Ectodermal cell (in vitro differentiated cells): ENCODE measurements around the gene NR2E1.

Source experiments
- H3K27ac ChIP-seq: 2 replicates; pipeline ENCODE4 v1.7.0; 2013; ENCODE audit warnings: mild to moderate bottlenecking, low read depth, low read length; ENCODE audit not compliant: insufficient read depth, poor library complexity, severe bottlenecking
- H3K27me3 ChIP-seq: 2 replicates; pipeline ENCODE4 v1.7.0; 2013; ENCODE audit warnings: mild to moderate bottlenecking, low read length; ENCODE audit not compliant: insufficient read depth, control insufficient read depth, poor library complexity, severe bottlenecking
- H3K36me3 ChIP-seq: one replicate; pipeline ENCODE4 v1.7.0; 2013; ENCODE audit warnings: low read length; ENCODE audit not compliant: control insufficient read depth, insufficient read depth
- H3K4me1 ChIP-seq: one replicate; pipeline ENCODE4 v1.7.0; 2013; ENCODE audit warnings: low read length; ENCODE audit not compliant: control insufficient read depth, insufficient read depth
- H3K4me3 ChIP-seq: 2 replicates; pipeline ENCODE4 v1.7.0; 2013; ENCODE audit warnings: low read depth, low read length, control low read depth; ENCODE audit not compliant: insufficient read depth
- H3K9me3 ChIP-seq: 2 replicates; pipeline ENCODE4 v1.7.0; 2013; ENCODE audit warnings: mild to moderate bottlenecking, low read length, moderate library complexity; ENCODE audit not compliant: control insufficient read depth
- WGBS, 2 experiments: methylation state at CpG; one replicate each; pipeline ENCODE4 v1.1.7; 2013; ENCODE audit warnings: missing lambda C conversion rate in 2 of 2; 5-methylcytosine and 5-hydroxymethylcytosine counted together

Gene NR2E1

GRCh38 chr6:108123481-108123929, 42.3 kb upstream of the NR2E1 start:
- H3K36me3 ChIP-seq: no peaks in the 10 kb centered on the region
- 37 to 45% methylated on average over 13 of the region's 13 CpGs for WGBS, 2 experiments
- no peak overlapping the region for H3K4me3 ChIP-seq
- H3K4me1 ChIP-seq: peaks cover 12% of the 10 kb centered on the region
- no peak overlapping the region for H3K27ac ChIP-seq
- no peaks in the 10 kb centered on the region for H3K9me3 ChIP-seq
- peaks cover 99% of the 10 kb centered on the region for H3K27me3 ChIP-seq

GRCh38 chr6:108123946-108124345, 41.9 kb upstream of the NR2E1 start:
- no peak overlapping the region for H3K27ac ChIP-seq
- peaks cover 10% of the 10 kb centered on the region for H3K4me1 ChIP-seq
- 18 to 26% methylated on average over 7 of the region's 7 CpGs for WGBS, 2 experiments
- no peaks in the 10 kb centered on the region for H3K9me3 ChIP-seq
- no peaks in the 10 kb centered on the region for H3K36me3 ChIP-seq
- peaks cover 99% of the 10 kb centered on the region for H3K27me3 ChIP-seq
- no peak overlapping the region for H3K4me3 ChIP-seq

DNA sequence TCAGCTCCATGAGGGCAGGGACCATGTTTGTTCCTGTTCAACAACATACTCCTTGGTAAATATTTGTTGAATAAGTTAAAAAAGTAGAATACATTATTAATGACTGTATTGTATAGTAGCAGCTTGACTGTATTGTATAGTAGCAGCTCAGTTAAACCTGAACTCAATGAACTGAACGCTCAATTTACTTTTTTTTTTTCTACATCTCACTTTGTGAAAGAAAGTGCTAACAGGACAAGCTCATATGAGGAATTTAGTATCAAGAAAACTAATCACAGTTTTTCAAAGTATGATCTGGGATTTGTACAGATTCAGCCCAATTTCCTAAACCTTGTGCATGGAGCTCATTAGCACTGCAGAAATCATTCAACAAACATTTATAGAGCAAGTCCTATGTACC, 38.8 kb upstream of the NR2E1 start:
- H3K4me1 ChIP-seq: no peaks in the 10 kb centered on the region
- H3K4me3 ChIP-seq: no peak overlapping the region
- H3K9me3 ChIP-seq: no peaks in the 10 kb centered on the region
- no peaks in the 10 kb centered on the region for H3K36me3 ChIP-seq
- H3K27me3 ChIP-seq: peaks cover 99% of the 10 kb centered on the region
- 78 to 88% methylated on average over 1 of the region's 1 CpG for WGBS, 2 experiments
- H3K27ac ChIP-seq: no peak overlapping the region

DNA sequence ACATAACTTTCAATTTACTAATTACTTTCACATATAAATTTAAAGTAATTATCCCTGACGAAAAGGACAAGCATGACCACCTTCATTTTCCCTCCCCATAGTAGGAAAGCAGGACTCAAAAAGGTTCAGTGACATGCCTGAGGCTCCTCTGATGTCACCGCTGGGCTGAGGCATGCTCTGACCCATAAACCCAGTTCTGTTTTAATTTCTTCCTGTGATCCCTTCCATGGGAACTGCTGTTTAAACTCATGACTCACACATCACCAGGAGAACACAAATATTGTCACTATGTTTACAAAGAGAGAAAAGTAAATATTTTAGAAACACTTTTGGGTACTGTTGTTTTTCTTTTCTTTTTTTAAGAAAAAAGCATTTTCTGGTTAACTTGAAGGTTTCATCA, 38.0 kb upstream of the NR2E1 start:
- no peaks in the 10 kb centered on the region for H3K4me1 ChIP-seq
- H3K27ac ChIP-seq: no peak overlapping the region
- H3K9me3 ChIP-seq: no peaks in the 10 kb centered on the region
- no peaks in the 10 kb centered on the region for H3K36me3 ChIP-seq
- 87 to 90% methylated on average over 2 of the region's 2 CpGs for WGBS, 2 experiments
- no peak overlapping the region for H3K4me3 ChIP-seq
- H3K27me3 ChIP-seq: peaks cover 99% of the 10 kb centered on the region

DNA sequence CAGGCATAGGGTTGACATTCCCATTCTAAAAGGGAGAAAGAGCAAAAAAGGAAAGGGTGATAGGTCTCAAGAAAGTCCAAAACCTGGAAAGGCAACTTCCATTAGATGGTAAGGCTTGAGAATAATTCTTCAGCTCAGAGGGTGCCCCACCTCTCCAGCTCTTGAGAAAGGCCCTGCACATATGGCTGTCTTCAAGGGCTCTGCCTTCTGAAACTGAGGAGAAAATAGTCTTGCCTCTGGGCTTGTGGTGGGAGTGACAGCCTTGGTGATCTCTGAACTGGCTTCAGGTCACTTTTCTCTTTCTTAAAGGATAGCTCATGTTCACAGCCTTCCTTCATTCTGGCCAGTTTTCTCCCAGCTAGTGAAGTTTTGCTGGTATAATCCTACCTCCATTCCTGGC, 35.6 kb upstream of the NR2E1 start:
- Histone ChIP-seq H3K4me1 (peaks cover 17% of the 10 kb centered on the region), H3K27me3 (peaks cover 99% of the 10 kb centered on the region), H3K27ac (no peak overlapping the region), H3K36me3 (no peaks in the 10 kb centered on the region), H3K4me3 (no peak overlapping the region), H3K9me3 (no peaks in the 10 kb centered on the region)

- no peaks in the 10 kb centered on the region for H3K9me3 ChIP-seq
- H3K27ac ChIP-seq: no peak overlapping the region
- 47 to 50% methylated on average over 4 of the region's 4 CpGs for WGBS, 2 experiments
- peaks cover 94% of the 10 kb centered on the region for H3K27me3 ChIP-seq
- H3K4me3 ChIP-seq: no peak overlapping the region
- H3K4me1 ChIP-seq: peaks cover 17% of the 10 kb centered on the region
- H3K36me3 ChIP-seq: no peaks in the 10 kb centered on the region
Measured at GRCh38 chr6:108132863-108133262, 33.0 kb upstream of the NR2E1 start.

GRCh38 chr6:108133594-108134179, 32.1 kb upstream of the NR2E1 start:
- Histone ChIP-seq H3K4me3 (peak overlapping the region; percentile 25), H3K9me3 (no peaks in the 10 kb centered on the region), H3K27ac (peak overlapping the region; percentile 53), H3K27me3 (peaks cover 86% of the 10 kb centered on the region), H3K36me3 (no peaks in the 10 kb centered on the region), H3K4me1 (peaks cover 17% of the 10 kb centered on the region)
- WGBS, 2 experiments: 1 to 2% methylated on average over 36 of the region's 36 CpGs

- peak overlapping the region; percentile 53 for H3K27ac ChIP-seq
- peak overlapping the region; percentile 25 for H3K4me3 ChIP-seq
- H3K9me3 ChIP-seq: no peaks in the 10 kb centered on the region
- peaks cover 79% of the 10 kb centered on the region for H3K27me3 ChIP-seq
- H3K4me1 ChIP-seq: peaks cover 17% of the 10 kb centered on the region
- H3K36me3 ChIP-seq: no peaks in the 10 kb centered on the region
- 1 to 2% methylated on average over 18 of the region's 18 CpGs for WGBS, 2 experiments
Measured at GRCh38 chr6:108134213-108134970, 31.4 kb upstream of the NR2E1 start.

- H3K4me1 ChIP-seq: peaks cover 12% of the 10 kb centered on the region
- H3K4me3 ChIP-seq: no peak overlapping the region
- H3K9me3 ChIP-seq: no peaks in the 10 kb centered on the region
- 90 to 100% methylated on average over 1 of the region's 1 CpG for WGBS, 2 experiments
- H3K27ac ChIP-seq: no peak overlapping the region
- no peaks in the 10 kb centered on the region for H3K36me3 ChIP-seq
- peaks cover 2% of the 10 kb centered on the region for H3K27me3 ChIP-seq
Measured at GRCh38 chr6:108142240-108142639, 23.6 kb upstream of the NR2E1 start.

DNA sequence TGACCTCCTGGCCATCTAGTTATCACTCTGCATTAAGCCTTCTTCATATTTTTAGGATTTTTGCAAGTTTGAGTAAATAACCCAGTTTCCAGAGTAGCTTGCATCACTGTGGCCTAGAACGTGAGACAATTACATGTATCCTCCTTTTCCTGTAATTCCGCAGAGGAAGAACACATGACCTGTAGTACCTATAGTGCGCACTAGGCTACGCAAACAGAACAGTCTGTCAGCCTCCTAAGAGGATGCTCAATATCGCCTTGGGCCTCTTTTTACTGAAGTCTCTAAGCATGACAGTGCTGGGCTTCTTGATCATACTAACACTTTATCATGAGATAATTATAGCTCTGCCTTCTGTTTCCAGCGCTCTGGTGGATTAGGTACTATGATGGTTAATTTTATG, 20.2 kb upstream of the NR2E1 start:
- Histone ChIP-seq H3K36me3 (no peaks in the 10 kb centered on the region), H3K4me3 (no peak overlapping the region), H3K27me3 (peaks cover 14% of the 10 kb centered on the region), H3K27ac (no peak overlapping the region), H3K4me1 (peaks cover 12% of the 10 kb centered on the region), H3K9me3 (no peaks in the 10 kb centered on the region)
- WGBS, 2 experiments: 86 to 88% methylated on average over 6 of the region's 6 CpGs
